Fibroblast of villous mesenchyme (primary cell): ENCODE results near the gene OGFOD2. TPM values are rescaled to one million over a fixed set of nuclear protein-coding genes. Genes with fewer than 3 reads are reported as not detected.
"Not testable (repeated sequence)": the region's sequence is repeated elsewhere in the genome, so short reads cannot be mapped to it uniquely, and the experiment has no call there.

Experiments
- DNase-seq: peaks from one replicate; pipeline ENCODE4 v3.0.0-alpha.2; 2010; ENCODE audit warnings: low read depth
- H3K4me3 ChIP-seq: 2 replicates; pipeline ENCODE4 v1.5.1; 2011; ENCODE audit warnings: low read depth, mild to moderate bottlenecking, low read length
- CTCF ChIP-seq: IDR thresholded peaks from 2 replicates; pipeline ENCODE4 v1.5.1; 2012; ENCODE audit warnings: low read depth, mild to moderate bottlenecking, low read length; ENCODE audit not compliant: insufficient read depth
- total RNA-seq: library from RNA; depleted of rRNA; stranded (reverse); fragments of >200 nt; gene quantifications from 2 replicates; pipeline ENCODE4 v1.2.3, GENCODE V29; 2012

OGFOD2 gene
- total RNA-seq, 1 donor = 7.3 TPM

- no peak for DNase-seq
- no peak for TF ChIP-seq CTCF
Measured at GRCh38 chr12:122934722-122935121, 40.3 kb upstream of the OGFOD2 start.

GRCh38 chr12:122935318-122935717, 39.7 kb upstream of the OGFOD2 start:
- TF ChIP-seq CTCF = no peak
- H3K4me3 ChIP-seq = no peak overlapping the region
- DNase-seq = no peak

More at GRCh38 chr12:122934722-122935121, 40.3 kb upstream of the OGFOD2 start:
- H3K4me3 ChIP-seq = no peak overlapping the region

GRCh38 chr12:122937622-122938091, 37.4 kb upstream of the OGFOD2 start:
- no peak for DNase-seq
- H3K4me3 ChIP-seq = no peak overlapping the region
- TF ChIP-seq CTCF = no peak

GRCh38 chr12:122939125-122939524, 35.9 kb upstream of the OGFOD2 start:
- no peak for DNase-seq
- H3K4me3 ChIP-seq = no peak overlapping the region
- no peak for TF ChIP-seq CTCF

- DNase-seq = peak; percentile 37
- not testable (repeated sequence) for H3K4me3 ChIP-seq
Measured at GRCh38 chr12:122941351-122941750, 33.7 kb upstream of the OGFOD2 start.

DNA sequence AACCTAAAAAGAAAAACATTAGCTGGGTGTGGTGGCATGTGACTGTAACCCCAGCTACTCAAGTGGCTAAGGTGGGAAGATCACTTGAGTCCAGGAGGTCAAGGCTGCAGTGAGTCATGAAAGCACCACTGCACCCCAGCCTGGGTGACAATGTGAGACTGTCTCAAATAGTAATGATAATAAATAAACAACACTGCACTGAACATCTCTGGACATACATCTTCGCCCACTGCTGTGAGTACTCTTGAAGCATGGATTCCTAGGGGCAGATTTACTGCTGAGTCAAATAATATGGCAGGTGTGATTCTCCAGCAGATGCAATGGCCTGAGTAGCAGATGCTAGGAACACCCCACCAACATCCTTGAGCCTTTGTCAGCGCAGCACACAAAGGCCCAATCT, 32.4 kb upstream of the OGFOD2 start:
- no peak for TF ChIP-seq CTCF
- DNase-seq = no peak

GRCh38 chr12:122943196-122943595, 31.8 kb upstream of the OGFOD2 start:
- no peak overlapping the region for H3K4me3 ChIP-seq
- no peak for TF ChIP-seq CTCF
- no peak for DNase-seq

More for the DNA sequence above, 32.4 kb upstream of the OGFOD2 start:
- no peak overlapping the region for H3K4me3 ChIP-seq
